Activated naive CD8-positive, alpha-beta T cell treated with anti-CD3 and anti-CD28 coated beads, Interleukin-2, amount 10 ng/mL, durations not matched to agents 7 days and 5 days (primary cell): ENCODE measurements around the gene SLC9A9. TPM values are rescaled to one million over a fixed set of nuclear protein-coding genes. Genes with fewer than 3 reads are reported as not detected.

Experiments used
- ATAC-seq: fragments of 150-1000 bp; cut with Tn5 transposase; one replicate; pipeline ENCODE4 v1.10.0; 2021; ENCODE audit warnings: low read depth, moderate library complexity
- POLR2A ChIA-PET: fragments of 350-600 bp; sonication (Branson Sonifier 250); formaldehyde crosslinking; loops from one replicate; lab custom pipeline; 2021; ENCODE audit warnings: antibody characterized with exemption; lab: Charles Lee
- DNase-seq: peaks from one replicate; pipeline ENCODE4 v3.0.0; 2021
- H3K27ac Mint-ChIP-seq: one replicate; pipeline ENCODE4 v1.8.0; 2022; ENCODE audit warnings: mild to moderate bottlenecking, mixed read lengths
- H3K27me3 Mint-ChIP-seq: one replicate; pipeline ENCODE4 v1.8.0; 2022; ENCODE audit warnings: mild to moderate bottlenecking, moderate library complexity, mixed read lengths
- H3K36me3 Mint-ChIP-seq: one replicate; pipeline ENCODE4 v1.8.0; 2021; ENCODE audit warnings: mild to moderate bottlenecking, mixed read lengths
- H3K4me1 Mint-ChIP-seq: one replicate; pipeline ENCODE4 v1.8.0; 2021; ENCODE audit warnings: mixed read lengths
- H3K4me3 Mint-ChIP-seq: one replicate; pipeline ENCODE4 v1.8.0; 2022; ENCODE audit warnings: mild to moderate bottlenecking, moderate library complexity, mixed read lengths
- H3K9me3 Mint-ChIP-seq: one replicate; pipeline ENCODE4 v1.8.0; 2021; ENCODE audit warnings: mixed read lengths
- total RNA-seq, 2 experiments: library from RNA; stranded (reverse); gene quantifications; one replicate each; pipeline ENCODE4 v1.2.3, GENCODE V29; 2021

The SLC9A9 gene
- total RNA-seq, 2 experiments from 2014 or later, result 9.9 to 13.2 TPM

GRCh38 chr3:143240886-143241285 is 607.4 kb downstream of the SLC9A9 start:
- ATAC-seq (no peak), DNase-seq (no peak)
- Mint-ChIP-seq H3K36me3 (peaks cover 1% of the 10 kb centered on the region), H3K4me1 (no peaks in the 10 kb centered on the region), H3K4me3 (no peak overlapping the region), H3K27ac (no peak overlapping the region), H3K9me3 (peaks cover 9% of the 10 kb centered on the region), H3K27me3 (no peaks in the 10 kb centered on the region)
- POLR2A ChIA-PET, result no interaction called here

GRCh38 chr3:143239031-143239430 is 609.2 kb downstream of the SLC9A9 start:
- POLR2A ChIA-PET, result no interaction called here
- H3K36me3 Mint-ChIP-seq, result peaks cover 1% of the 10 kb centered on the region
- no peaks in the 10 kb centered on the region for H3K27me3 Mint-ChIP-seq
- H3K27ac Mint-ChIP-seq, result no peak overlapping the region
- peaks cover 11% of the 10 kb centered on the region for H3K9me3 Mint-ChIP-seq
- no peak overlapping the region for H3K4me3 Mint-ChIP-seq
- H3K4me1 Mint-ChIP-seq, result no peaks in the 10 kb centered on the region
- ATAC-seq (no peak), DNase-seq (no peak)

GRCh38 chr3:143237077-143237627 is 611.1 kb downstream of the SLC9A9 start:
- Mint-ChIP-seq H3K36me3 (peaks cover 3% of the 10 kb centered on the region), H3K4me1 (no peaks in the 10 kb centered on the region), H3K4me3 (no peak overlapping the region), H3K27ac (no peak overlapping the region), H3K27me3 (no peaks in the 10 kb centered on the region), H3K9me3 (peaks cover 15% of the 10 kb centered on the region)
- ATAC-seq, result no peak
- no peak for DNase-seq
- POLR2A ChIA-PET, result no interaction called here

- no peak for ATAC-seq
- Mint-ChIP-seq H3K4me1 (no peaks in the 10 kb centered on the region), H3K9me3 (peaks cover 15% of the 10 kb centered on the region), H3K36me3 (peaks cover 3% of the 10 kb centered on the region), H3K27me3 (no peaks in the 10 kb centered on the region), H3K27ac (no peak overlapping the region), H3K4me3 (no peak overlapping the region)
- POLR2A ChIA-PET, result no interaction called here
- no peak for DNase-seq
These were observed 611.9 kb downstream of the SLC9A9 start for GRCh38 chr3:143236226-143236964.

- POLR2A ChIA-PET, result no interaction called here
- Mint-ChIP-seq H3K4me3 (no peak overlapping the region), H3K36me3 (peaks cover 3% of the 10 kb centered on the region), H3K9me3 (peaks cover 15% of the 10 kb centered on the region), H3K4me1 (no peaks in the 10 kb centered on the region), H3K27ac (no peak overlapping the region), H3K27me3 (no peaks in the 10 kb centered on the region)
- DNase-seq (no peak), ATAC-seq (no peak)
These were observed 612.6 kb downstream of the SLC9A9 start for GRCh38 chr3:143235614-143236204.

- ATAC-seq (no peak), DNase-seq (no peak)
- Mint-ChIP-seq H3K27ac (no peak overlapping the region), H3K9me3 (peaks cover 15% of the 10 kb centered on the region), H3K4me1 (no peaks in the 10 kb centered on the region), H3K27me3 (no peaks in the 10 kb centered on the region), H3K36me3 (peaks cover 3% of the 10 kb centered on the region), H3K4me3 (no peak overlapping the region)
- POLR2A ChIA-PET, result no interaction called here
These were observed 613.7 kb downstream of the SLC9A9 start for GRCh38 chr3:143234526-143234925.

GRCh38 chr3:143232981-143233380 is 615.3 kb downstream of the SLC9A9 start:
- no peak for DNase-seq
- H3K4me1 Mint-ChIP-seq, result no peaks in the 10 kb centered on the region
- ATAC-seq, result no peak
- H3K36me3 Mint-ChIP-seq, result peaks cover 3% of the 10 kb centered on the region
- H3K9me3 Mint-ChIP-seq, result peaks cover 12% of the 10 kb centered on the region
- H3K27ac Mint-ChIP-seq, result no peak overlapping the region
- H3K4me3 Mint-ChIP-seq, result no peak overlapping the region
- POLR2A ChIA-PET, result no interaction called here
- H3K27me3 Mint-ChIP-seq, result no peaks in the 10 kb centered on the region

- POLR2A ChIA-PET, result no interaction called here
- peaks cover 4% of the 10 kb centered on the region for H3K9me3 Mint-ChIP-seq
- no peaks in the 10 kb centered on the region for H3K4me1 Mint-ChIP-seq
- H3K36me3 Mint-ChIP-seq, result peaks cover 1% of the 10 kb centered on the region
- no peaks in the 10 kb centered on the region for H3K27me3 Mint-ChIP-seq
- no peak overlapping the region for H3K4me3 Mint-ChIP-seq
- no peak for ATAC-seq
- H3K27ac Mint-ChIP-seq, result no peak overlapping the region
- DNase-seq, result no peak
These were observed 619.9 kb downstream of the SLC9A9 start for GRCh38 chr3:143228405-143228804.

GRCh38 chr3:143226678-143227291 is 621.5 kb downstream of the SLC9A9 start:
- Mint-ChIP-seq H3K27me3 (no peaks in the 10 kb centered on the region), H3K4me3 (no peak overlapping the region), H3K36me3 (no peaks in the 10 kb centered on the region), H3K27ac (no peak overlapping the region), H3K9me3 (no peaks in the 10 kb centered on the region), H3K4me1 (no peaks in the 10 kb centered on the region)
- ATAC-seq (no peak), DNase-seq (no peak)
- POLR2A ChIA-PET, result no interaction called here

GRCh38 chr3:143224716-143225115 is 623.6 kb downstream of the SLC9A9 start:
- H3K27me3 Mint-ChIP-seq, result no peaks in the 10 kb centered on the region
- ATAC-seq, result no peak
- H3K4me1 Mint-ChIP-seq, result no peaks in the 10 kb centered on the region

GRCh38 chr3:143222981-143223380 is 625.3 kb downstream of the SLC9A9 start:
- ATAC-seq (no peak), DNase-seq (no peak)
- no peaks in the 10 kb centered on the region for H3K27me3 Mint-ChIP-seq
- H3K36me3 Mint-ChIP-seq, result no peaks in the 10 kb centered on the region
- H3K4me3 Mint-ChIP-seq, result no peak overlapping the region
- H3K9me3 Mint-ChIP-seq, result no peaks in the 10 kb centered on the region
- H3K4me1 Mint-ChIP-seq, result no peaks in the 10 kb centered on the region
- POLR2A ChIA-PET, result no interaction called here
- H3K27ac Mint-ChIP-seq, result no peak overlapping the region

More at GRCh38 chr3:143224716-143225115, 623.6 kb downstream of the SLC9A9 start:
- H3K27ac Mint-ChIP-seq, result no peak overlapping the region
- H3K4me3 Mint-ChIP-seq, result no peak overlapping the region
- DNase-seq, result no peak
- no peaks in the 10 kb centered on the region for H3K36me3 Mint-ChIP-seq
- no peaks in the 10 kb centered on the region for H3K9me3 Mint-ChIP-seq
- POLR2A ChIA-PET, result no interaction called here

- no peak for DNase-seq
- no peak overlapping the region for H3K4me3 Mint-ChIP-seq
- peaks cover under 1% of the 10 kb centered on the region for H3K4me1 Mint-ChIP-seq
These were observed 625.8 kb downstream of the SLC9A9 start for GRCh38 chr3:143222505-143222904.

GRCh38 chr3:143221446-143221845 is 626.8 kb downstream of the SLC9A9 start:
- POLR2A ChIA-PET, result no interaction called here
- ATAC-seq (no peak), DNase-seq (no peak)
- Mint-ChIP-seq H3K9me3 (no peaks in the 10 kb centered on the region), H3K27ac (no peak overlapping the region), H3K36me3 (no peaks in the 10 kb centered on the region), H3K4me3 (no peak overlapping the region), H3K4me1 (peaks cover 10% of the 10 kb centered on the region), H3K27me3 (no peaks in the 10 kb centered on the region)

More at GRCh38 chr3:143222505-143222904, 625.8 kb downstream of the SLC9A9 start:
- H3K36me3 Mint-ChIP-seq, result no peaks in the 10 kb centered on the region
- H3K9me3 Mint-ChIP-seq, result no peaks in the 10 kb centered on the region
- no peak for ATAC-seq
- H3K27me3 Mint-ChIP-seq, result no peaks in the 10 kb centered on the region
- no peak overlapping the region for H3K27ac Mint-ChIP-seq
- POLR2A ChIA-PET, result no interaction called here
